Measurements from ENCODE around the gene IFIT1.
"Not testable (repeated sequence)": the region's sequence is repeated elsewhere in the genome, so short reads cannot be mapped to it uniquely, and the experiment has no call there.

GRCh38 chr10:89412276-89412675, 19.9 kb downstream of the IFIT1 start:
- TF ChIP-seq POLR2AphosphoS5 (IDR thresholded peaks at IDR 0.05; ENCODE audit: insufficient read depth in 1 of 2, low read depth in 1 of 2); CTCF (IDR thresholded peaks at IDR 0.05): not testable (repeated sequence)
